GM12875 (cell line): ENCODE data around the gene UPF3A.
A peak's percentile ranks its signal among the peaks of the same experiment; 100 is the strongest.

Source experiments
- H3K4me3 ChIP-seq: one replicate; pipeline ENCODE4 v1.5.1; 2011; ENCODE audit warnings: low read depth, low read length, control low read depth
- TF ChIP-seq, protein P1 (sequence below): IDR thresholded peaks from 2 replicates; pipeline ENCODE4 v1.5.1; 2011; ENCODE audit warnings: low read depth, mild to moderate bottlenecking, control low read depth, inconsistent platforms, low read length, moderate library complexity, borderline replicate concordance; ENCODE audit not compliant: insufficient read depth

Gene UPF3A, protein sequence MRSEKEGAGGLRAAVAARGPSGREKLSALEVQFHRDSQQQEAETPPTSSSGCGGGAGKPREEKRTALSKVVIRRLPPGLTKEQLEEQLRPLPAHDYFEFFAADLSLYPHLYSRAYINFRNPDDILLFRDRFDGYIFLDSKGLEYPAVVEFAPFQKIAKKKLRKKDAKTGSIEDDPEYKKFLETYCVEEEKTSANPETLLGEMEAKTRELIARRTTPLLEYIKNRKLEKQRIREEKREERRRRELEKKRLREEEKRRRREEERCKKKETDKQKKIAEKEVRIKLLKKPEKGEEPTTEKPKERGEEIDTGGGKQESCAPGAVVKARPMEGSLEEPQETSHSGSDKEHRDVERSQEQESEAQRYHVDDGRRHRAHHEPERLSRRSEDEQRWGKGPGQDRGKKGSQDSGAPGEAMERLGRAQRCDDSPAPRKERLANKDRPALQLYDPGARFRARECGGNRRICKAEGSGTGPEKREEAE

DNA sequence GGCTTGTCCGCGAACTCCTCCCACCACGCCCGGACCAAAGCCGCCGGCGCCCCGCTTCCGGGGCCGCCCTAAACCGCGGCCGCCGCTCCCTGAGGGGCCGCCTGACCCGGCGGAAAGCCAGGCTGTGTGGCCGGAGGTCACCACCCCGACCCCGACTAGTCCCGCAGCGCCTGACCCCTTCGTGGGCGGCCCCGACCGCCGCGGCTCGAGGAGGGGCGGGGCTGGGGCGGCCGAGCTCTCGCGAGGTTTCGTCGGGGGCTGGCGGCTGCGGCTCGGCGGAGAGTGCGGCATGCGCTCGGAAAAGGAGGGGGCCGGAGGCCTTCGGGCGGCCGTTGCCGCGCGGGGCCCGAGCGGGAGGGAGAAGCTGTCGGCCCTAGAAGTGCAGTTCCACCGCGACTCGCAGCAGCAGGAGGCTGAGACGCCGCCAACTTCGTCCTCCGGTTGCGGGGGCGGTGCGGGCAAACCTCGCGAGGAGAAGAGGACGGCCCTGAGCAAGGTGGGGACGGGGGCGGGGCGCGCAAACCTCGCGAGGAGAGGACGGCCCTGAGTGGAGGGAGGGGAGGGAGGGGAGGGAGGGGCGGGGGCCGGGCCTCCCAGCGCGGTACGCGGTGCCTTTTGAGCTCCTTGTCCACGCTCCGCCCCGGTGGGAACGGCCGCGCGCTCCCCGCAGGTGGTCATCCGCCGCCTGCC is at the start of gene UPF3A:
UPF3A (plus strand) TSS at position 251 of the 690 bp plus-strand sequence; CDS start at position 290, 39 bp downstream.
- H3K4me3 ChIP-seq: peak within 1 kb of the TSS; percentile 74
- TF ChIP-seq, protein P1, sequence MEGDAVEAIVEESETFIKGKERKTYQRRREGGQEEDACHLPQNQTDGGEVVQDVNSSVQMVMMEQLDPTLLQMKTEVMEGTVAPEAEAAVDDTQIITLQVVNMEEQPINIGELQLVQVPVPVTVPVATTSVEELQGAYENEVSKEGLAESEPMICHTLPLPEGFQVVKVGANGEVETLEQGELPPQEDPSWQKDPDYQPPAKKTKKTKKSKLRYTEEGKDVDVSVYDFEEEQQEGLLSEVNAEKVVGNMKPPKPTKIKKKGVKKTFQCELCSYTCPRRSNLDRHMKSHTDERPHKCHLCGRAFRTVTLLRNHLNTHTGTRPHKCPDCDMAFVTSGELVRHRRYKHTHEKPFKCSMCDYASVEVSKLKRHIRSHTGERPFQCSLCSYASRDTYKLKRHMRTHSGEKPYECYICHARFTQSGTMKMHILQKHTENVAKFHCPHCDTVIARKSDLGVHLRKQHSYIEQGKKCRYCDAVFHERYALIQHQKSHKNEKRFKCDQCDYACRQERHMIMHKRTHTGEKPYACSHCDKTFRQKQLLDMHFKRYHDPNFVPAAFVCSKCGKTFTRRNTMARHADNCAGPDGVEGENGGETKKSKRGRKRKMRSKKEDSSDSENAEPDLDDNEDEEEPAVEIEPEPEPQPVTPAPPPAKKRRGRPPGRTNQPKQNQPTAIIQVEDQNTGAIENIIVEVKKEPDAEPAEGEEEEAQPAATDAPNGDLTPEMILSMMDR: no peak

DNA sequence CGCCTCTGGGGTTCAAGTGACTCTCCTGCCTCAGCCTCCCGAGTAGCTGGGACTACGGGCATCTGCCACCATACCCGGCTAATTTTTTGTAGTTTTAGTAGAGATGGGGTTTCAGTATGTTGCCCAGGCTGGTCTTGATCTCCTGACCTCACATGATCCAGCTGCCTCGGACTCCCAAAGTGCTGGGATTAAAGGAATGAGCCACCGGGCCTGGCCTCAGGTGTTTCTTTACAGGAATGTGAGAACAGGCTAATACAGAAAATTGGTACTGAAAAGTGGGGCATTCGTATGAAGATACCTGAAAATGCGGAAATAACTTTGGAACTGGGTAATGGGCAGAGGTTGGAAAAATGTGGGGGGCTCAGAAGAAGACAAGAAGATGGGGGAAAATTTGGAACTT is 49.5 kb upstream of the UPF3A start:
- no peak overlapping the region for H3K4me3 ChIP-seq
- TF ChIP-seq, protein P1: no peak

DNA sequence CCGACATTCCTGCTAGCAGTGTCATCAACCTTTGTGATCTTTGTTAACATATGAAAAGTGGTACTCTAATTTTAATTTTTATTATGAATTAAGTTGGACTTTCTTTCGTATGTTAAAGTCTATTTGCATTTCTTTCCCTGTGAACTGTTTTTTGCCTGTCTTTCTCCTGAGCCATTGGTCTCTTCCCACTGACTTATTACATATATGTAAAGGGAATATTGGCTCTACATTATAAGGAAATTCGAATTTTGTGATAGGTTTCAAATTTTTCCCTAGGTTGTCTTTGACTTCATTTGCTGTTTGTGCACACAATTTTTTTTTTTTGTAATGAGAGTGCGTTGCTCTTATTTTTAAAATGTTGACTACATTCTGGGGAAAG is 47.1 kb upstream of the UPF3A start:
- H3K4me3 ChIP-seq: peak overlapping the region; percentile 89
- TF ChIP-seq, protein P1: no peak

DNA sequence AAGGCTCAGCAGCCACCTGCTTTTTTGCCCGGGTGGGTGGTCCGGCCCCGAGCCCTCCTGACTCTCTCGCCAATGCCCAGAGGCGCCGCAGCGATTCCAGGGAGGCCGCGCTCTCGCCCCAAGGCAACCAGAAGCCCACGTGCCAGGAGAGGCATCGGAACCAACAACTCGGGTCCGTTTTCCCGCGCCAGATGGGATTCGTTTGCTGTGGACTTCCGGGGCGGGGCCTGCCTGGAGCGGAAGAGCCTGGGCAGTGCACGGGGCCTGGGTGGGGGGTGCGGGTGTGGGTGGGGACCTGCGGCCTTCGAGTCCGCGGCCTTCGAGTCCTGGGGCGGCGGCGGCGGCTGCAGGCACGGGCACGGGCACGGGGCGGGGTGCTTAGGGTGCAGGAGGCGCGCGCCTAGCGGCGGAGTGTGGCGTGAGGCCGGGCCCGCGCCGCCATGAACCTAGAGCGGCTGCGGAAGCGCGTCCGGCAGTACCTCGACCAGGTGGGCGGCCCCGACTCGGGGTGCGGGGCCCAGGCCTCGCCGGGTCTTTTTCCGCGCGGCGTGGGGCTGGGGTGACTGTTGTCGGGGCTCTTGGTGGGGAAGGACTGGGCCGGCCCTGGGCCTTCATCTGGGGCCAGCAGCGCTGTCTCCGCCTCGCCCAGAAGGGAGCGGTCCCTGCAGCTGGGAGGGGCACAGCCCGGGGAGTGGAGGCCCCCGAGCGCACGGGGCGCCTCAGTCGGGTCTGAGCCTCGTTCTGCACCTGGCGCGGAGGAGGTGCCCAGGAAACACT is 46.6 kb upstream of the UPF3A start, which contains the start of gene CDC16:
CDC16 (plus strand) TSS at position 253 of the 777 bp plus-strand sequence; CDS start at position 441, 188 bp downstream.
- H3K4me3 ChIP-seq: peak within 1 kb of the TSS; percentile 89
- TF ChIP-seq, protein P1: 0 out of 2 replicates have a peak, but pooled peaks have one; percentile 12

DNA sequence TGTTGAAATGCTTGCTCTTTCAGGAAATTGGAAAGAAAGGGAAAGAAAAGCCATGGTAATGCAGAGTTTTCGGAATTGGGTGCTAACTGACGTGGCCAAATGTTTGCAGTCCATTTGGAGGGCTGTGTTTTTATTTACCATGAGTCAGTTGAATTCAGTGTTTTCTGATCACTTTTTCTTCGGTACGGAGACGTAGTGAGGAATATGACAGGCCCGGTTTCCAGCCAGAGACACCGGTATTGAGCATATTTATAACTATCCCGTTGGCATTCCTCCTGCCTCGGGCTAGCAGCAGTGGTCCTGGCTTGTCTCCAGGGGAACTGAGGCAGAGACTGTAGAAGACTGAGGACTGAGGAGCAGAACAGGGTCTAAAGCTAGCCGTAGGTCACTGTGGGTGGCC is 45.7 kb upstream of the UPF3A start:
- TF ChIP-seq, protein P1: no peak
- H3K4me3 ChIP-seq: peak overlapping the region; percentile 89

DNA sequence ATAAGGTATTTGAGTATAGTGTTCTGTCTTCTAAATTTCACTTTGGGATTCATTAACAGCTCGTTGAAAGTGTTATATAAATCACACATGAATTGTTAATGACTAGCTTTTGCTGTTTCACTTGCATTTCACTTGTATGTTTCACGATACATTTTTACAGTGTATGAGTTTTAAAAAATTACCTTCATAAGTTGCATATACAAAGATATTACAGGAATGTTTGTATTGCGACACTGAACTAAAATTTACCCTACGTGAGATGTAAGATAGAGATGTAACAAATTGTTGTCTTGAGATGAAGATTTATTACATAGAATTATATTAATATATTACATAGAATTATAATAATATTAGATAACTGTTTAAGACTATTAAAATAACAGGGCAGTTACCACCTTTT is 45.2 kb upstream of the UPF3A start:
- no peak overlapping the region for H3K4me3 ChIP-seq
- TF ChIP-seq, protein P1: no peak
